CD8-positive, alpha-beta memory T cell (primary cell): ENCODE measurements around the gene CLK4. TPM values are rescaled to one million over a fixed set of nuclear protein-coding genes. Genes with fewer than 3 reads are reported as not detected.

Experiments
- CTCF ChIA-PET: fragments of 350-600 bp; sonication (Branson Sonifier 250); formaldehyde crosslinking; loops from one replicate; lab custom pipeline; 2021; ENCODE audit warnings: antibody characterized with exemption; lab: Charles Lee
- POLR2A ChIA-PET: fragments of 350-600 bp; sonication (Branson Sonifier 250); formaldehyde crosslinking; loops from one replicate; lab custom pipeline; 2021; ENCODE audit warnings: antibody characterized with exemption; lab: Charles Lee
- DNase-seq, 5 donors: peaks; one replicate each; pipeline versions ENCODE4 v3.0.0 to v3.0.0-alpha.2; 2020 to 2022; ENCODE audit warnings: mixed read lengths in 1 of 5
- H3K27ac ChIP-seq: one replicate; pipeline ENCODE4 v1.7.0; 2013; ENCODE audit warnings: low read depth, mild to moderate bottlenecking, low read length, moderate library complexity
- H3K27me3 ChIP-seq: 2 replicates; pipeline ENCODE4 v1.7.0; 2013; ENCODE audit warnings: low read length, mild to moderate bottlenecking; ENCODE audit not compliant: insufficient read depth, poor library complexity, severe bottlenecking
- H3K36me3 ChIP-seq: 2 replicates; pipeline ENCODE4 v1.7.0; 2013; ENCODE audit warnings: mild to moderate bottlenecking, low read length, moderate library complexity; ENCODE audit not compliant: insufficient read depth
- H3K4me1 ChIP-seq: 2 replicates; pipeline ENCODE4 v1.7.0; 2013; ENCODE audit warnings: mild to moderate bottlenecking, low read length, moderate library complexity; ENCODE audit not compliant: insufficient read depth
- H3K4me3 ChIP-seq: 2 replicates; pipeline ENCODE4 v1.7.0; 2013; ENCODE audit warnings: mild to moderate bottlenecking, low read length
- H3K9me3 ChIP-seq: 2 replicates; pipeline ENCODE4 v1.7.0; 2013; ENCODE audit warnings: mild to moderate bottlenecking, low read length
- H3K27ac Mint-ChIP-seq, 8 donors: one replicate each; pipeline ENCODE4 v1.8.0; 2020 to 2021; ENCODE audit warnings: mixed read lengths in 8 of 8, mild to moderate bottlenecking in 6 of 8, inconsistent platforms in 3 of 8, moderate library complexity in 3 of 8
- H3K27me3 Mint-ChIP-seq, 2 donors: one replicate each; pipeline ENCODE4 v1.8.0; 2020 to 2021; ENCODE audit warnings: mixed read lengths in 2 of 2, mild to moderate bottlenecking in 1 of 2, moderate library complexity in 1 of 2
- H3K36me3 Mint-ChIP-seq, 3 donors: one replicate each; pipeline ENCODE4 v1.8.0; 2020 to 2021; ENCODE audit warnings: mixed read lengths in 3 of 3, inconsistent platforms in 1 of 3, mild to moderate bottlenecking in 1 of 3
- H3K4me1 Mint-ChIP-seq, 3 donors: one replicate each; pipeline ENCODE4 v1.8.0; 2020 to 2021; ENCODE audit warnings: mixed read lengths in 3 of 3, inconsistent platforms in 1 of 3, mild to moderate bottlenecking in 1 of 3
- H3K4me3 Mint-ChIP-seq, 7 donors: one replicate each; pipeline ENCODE4 v1.8.0; 2020 to 2021; ENCODE audit warnings: mixed read lengths in 7 of 7, mild to moderate bottlenecking in 6 of 7, moderate library complexity in 4 of 7, inconsistent platforms in 2 of 7
- H3K9me3 Mint-ChIP-seq, 5 donors: one replicate each; pipeline ENCODE4 v1.8.0; 2020 to 2022; ENCODE audit warnings: mixed read lengths in 5 of 5, mild to moderate bottlenecking in 3 of 5, moderate library complexity in 2 of 5, inconsistent platforms in 1 of 5
- polyA plus RNA-seq: library from polyadenylated mRNA; unstranded; fragments of 300-500 nt; fragmentation: Illumina TruSeq; gene quantifications from one replicate; pipeline ENCODE4 v1.2.3, GENCODE V29; 2021
- total RNA-seq, 2 experiments: library from RNA; stranded (reverse); gene quantifications; one replicate each; pipeline ENCODE4 v1.2.3, GENCODE V29; 2021

CLK4 gene
- total and polyA plus RNA-seq, 3 experiments from 2014 or later = 16.3 to 29.2 (median 27.4) TPM

DNA sequence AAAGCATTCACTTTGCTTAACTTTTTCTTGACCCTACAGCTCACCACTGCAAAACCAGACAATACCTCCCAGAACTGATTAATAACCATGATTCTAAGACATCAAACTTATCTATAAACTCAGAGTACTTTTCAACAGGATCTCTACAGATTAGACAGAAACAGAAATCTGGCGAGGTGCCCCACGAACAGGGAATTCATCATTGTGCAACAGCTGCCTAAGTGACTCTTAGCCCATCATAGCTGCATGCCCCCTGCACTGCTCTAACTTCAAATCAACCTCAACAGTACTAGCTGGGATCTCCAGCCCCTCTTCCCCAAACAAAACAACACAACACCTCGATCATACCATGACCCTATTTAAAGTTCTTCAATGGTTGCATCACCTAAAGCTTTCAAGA lies 20.6 kb downstream of the CLK4 start:
- Histone ChIP-seq H3K9me3 (no peaks in the 10 kb centered on the region), H3K36me3 (peaks cover 43% of the 10 kb centered on the region), H3K27ac (no peak overlapping the region), H3K4me3 (no peak overlapping the region), H3K4me1 (no peaks in the 10 kb centered on the region), H3K27me3 (no peaks in the 10 kb centered on the region)
- ChIA-PET POLR2A (no interaction called here), CTCF (no interaction called here)
- Mint-ChIP-seq H3K4me1 (peaks cover 3 to 15% (median 14%) of the 10 kb centered on the region in 3 donors), H3K4me3 (no peak overlapping the region), H3K9me3 (no peaks in the 10 kb centered on the region), H3K27me3 (no peaks in the 10 kb centered on the region), H3K36me3 (peaks cover 8 to 79% (median 20%) of the 10 kb centered on the region in 3 donors), H3K27ac (peak overlapping the region in 2 of 8 donors; percentile 5 to 48)
- DNase-seq = no peak

DNA sequence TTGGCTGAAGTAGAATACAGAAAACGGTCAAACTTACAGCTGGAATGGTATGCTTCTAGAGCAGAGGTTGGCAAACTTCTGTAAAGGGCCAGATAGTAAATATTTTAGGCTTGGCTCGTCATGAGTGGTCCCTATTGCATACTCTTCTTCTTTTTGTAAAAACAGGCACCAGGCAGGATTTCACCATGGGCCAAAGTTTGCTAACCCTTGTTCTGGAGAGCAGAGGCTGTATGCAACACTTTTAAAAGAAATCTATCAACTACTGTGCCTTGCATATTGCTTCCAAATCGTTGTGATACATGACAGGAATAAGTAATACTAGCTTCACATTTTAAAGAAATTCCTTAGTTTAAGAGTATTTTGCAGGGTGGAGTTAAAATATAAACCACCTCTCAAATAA lies 21.1 kb downstream of the CLK4 start:
- Histone ChIP-seq H3K9me3 (no peaks in the 10 kb centered on the region), H3K36me3 (peaks cover 39% of the 10 kb centered on the region), H3K27ac (no peak overlapping the region), H3K4me3 (no peak overlapping the region), H3K27me3 (no peaks in the 10 kb centered on the region), H3K4me1 (no peaks in the 10 kb centered on the region)
- Mint-ChIP-seq H3K27me3 (no peaks in the 10 kb centered on the region), H3K9me3 (no peaks in the 10 kb centered on the region), H3K4me1 (peaks cover 3 to 12% (median 11%) of the 10 kb centered on the region in 3 donors), H3K36me3 (peaks cover 8 to 80% (median 18%) of the 10 kb centered on the region in 3 donors), H3K27ac (no peak overlapping the region), H3K4me3 (no peak overlapping the region)
- CTCF ChIA-PET = no interaction called here
- POLR2A ChIA-PET = no interaction called here
- DNase-seq = no peak

DNA sequence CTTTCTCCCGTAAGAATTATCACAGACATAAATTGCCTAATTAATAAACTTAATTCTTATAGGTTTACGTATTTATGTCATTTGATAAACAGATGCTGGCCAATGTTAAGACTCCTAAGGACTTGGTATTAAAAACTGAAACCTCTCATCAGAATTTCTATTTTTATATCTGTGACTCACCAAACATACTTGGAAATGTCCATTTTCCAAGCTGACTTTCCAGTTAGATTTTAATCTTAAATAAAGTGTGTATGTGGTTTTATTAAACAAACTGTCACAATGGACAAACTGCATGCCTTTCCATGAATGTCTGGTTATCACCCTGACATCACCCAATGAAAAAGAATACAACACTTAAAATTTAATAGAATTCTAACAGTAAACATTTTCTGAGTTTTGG lies 24.1 kb downstream of the CLK4 start:
- peaks cover 28% of the 10 kb centered on the region for H3K36me3 ChIP-seq
- H3K27ac Mint-ChIP-seq = no peak overlapping the region
- H3K9me3 ChIP-seq = no peaks in the 10 kb centered on the region
- H3K4me3 ChIP-seq = no peak overlapping the region
- H3K36me3 Mint-ChIP-seq = peaks cover 4 to 65% (median 14%) of the 10 kb centered on the region in 3 donors
- ChIA-PET CTCF (no interaction called here), POLR2A (no interaction called here)
- DNase-seq = no peak
- H3K27me3 ChIP-seq = no peaks in the 10 kb centered on the region
- H3K27ac ChIP-seq = no peak overlapping the region
- peaks cover 3 to 6% (median 3%) of the 10 kb centered on the region in 3 donors for H3K4me1 Mint-ChIP-seq
- H3K27me3 Mint-ChIP-seq = no peaks in the 10 kb centered on the region
- peaks cover 0 to 2% (median 0%) of the 10 kb centered on the region in 5 donors for H3K9me3 Mint-ChIP-seq
- no peak overlapping the region for H3K4me3 Mint-ChIP-seq
- H3K4me1 ChIP-seq = no peaks in the 10 kb centered on the region

DNA sequence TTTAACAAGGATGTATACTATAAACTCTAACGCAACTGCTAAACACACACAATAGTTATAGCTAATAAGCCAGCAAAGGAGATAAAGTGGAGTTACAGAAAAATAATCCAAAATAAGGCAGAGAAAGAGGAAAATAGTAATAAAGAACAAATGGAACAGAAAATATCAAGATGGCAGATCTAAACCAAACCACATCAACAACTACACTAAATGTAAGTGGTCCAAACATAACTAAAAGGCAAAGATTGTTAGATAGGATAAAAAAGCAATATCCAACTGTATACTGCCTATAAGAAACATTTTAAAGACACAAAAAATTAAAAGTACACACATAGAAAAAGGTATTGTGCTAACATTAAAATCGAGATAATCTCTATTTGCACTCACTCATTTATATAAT lies 31.1 kb downstream of the CLK4 start:
- H3K4me1 Mint-ChIP-seq = peaks cover 2 to 9% (median 6%) of the 10 kb centered on the region in 3 donors
- Histone ChIP-seq H3K27me3 (peaks cover 4% of the 10 kb centered on the region), H3K4me3 (no peak overlapping the region), H3K9me3 (peaks cover 12% of the 10 kb centered on the region), H3K27ac (no peak overlapping the region), H3K4me1 (peaks cover 1% of the 10 kb centered on the region), H3K36me3 (no peaks in the 10 kb centered on the region)
- no peak for DNase-seq
- H3K9me3 Mint-ChIP-seq = peaks cover 12 to 28% (median 19%) of the 10 kb centered on the region in 5 donors
- peaks cover 8 to 24% (median 11%) of the 10 kb centered on the region in 3 donors for H3K36me3 Mint-ChIP-seq
- no peak overlapping the region for H3K27ac Mint-ChIP-seq
- no peak overlapping the region for H3K4me3 Mint-ChIP-seq
- peaks cover 6 to 12% of the 10 kb centered on the region in 2 donors for H3K27me3 Mint-ChIP-seq
- POLR2A ChIA-PET = no interaction called here
- CTCF ChIA-PET = no interaction called here

DNA sequence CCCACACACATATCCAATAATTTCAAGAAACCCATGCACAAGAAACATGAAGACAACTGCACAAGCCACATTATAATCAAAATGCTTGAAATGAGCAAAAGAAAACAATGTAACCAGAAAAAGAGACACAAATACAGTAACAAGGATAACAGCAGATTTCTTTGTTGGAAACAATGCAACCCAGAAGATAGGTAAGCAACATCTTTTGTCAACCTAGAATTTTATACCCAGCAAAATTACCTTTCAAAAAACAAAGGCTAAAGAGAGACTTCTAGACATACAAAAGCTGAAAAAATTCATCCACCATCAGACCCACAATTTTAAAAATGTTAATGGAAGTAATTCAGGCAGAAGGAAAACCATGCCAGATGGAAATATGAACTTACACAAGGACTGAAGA lies 31.7 kb downstream of the CLK4 start:
- peaks cover 9 to 15% of the 10 kb centered on the region in 2 donors for H3K27me3 Mint-ChIP-seq
- H3K27me3 ChIP-seq = peaks cover 4% of the 10 kb centered on the region
- H3K4me1 ChIP-seq = peaks cover 5% of the 10 kb centered on the region
- peaks cover 12% of the 10 kb centered on the region for H3K9me3 ChIP-seq
- no peak overlapping the region for H3K4me3 ChIP-seq
- peaks cover 12 to 28% (median 19%) of the 10 kb centered on the region in 5 donors for H3K9me3 Mint-ChIP-seq
- no peak overlapping the region for H3K4me3 Mint-ChIP-seq
- no peaks in the 10 kb centered on the region for H3K36me3 ChIP-seq
- DNase-seq = no peak
- H3K27ac Mint-ChIP-seq = peak overlapping the region in 1 of 8 donors; percentile 25
- CTCF ChIA-PET = no interaction called here
- POLR2A ChIA-PET = no interaction called here
- peaks cover 5 to 13% (median 9%) of the 10 kb centered on the region in 3 donors for H3K4me1 Mint-ChIP-seq
- H3K27ac ChIP-seq = no peak overlapping the region
- peaks cover 7 to 24% (median 8%) of the 10 kb centered on the region in 3 donors for H3K36me3 Mint-ChIP-seq

DNA sequence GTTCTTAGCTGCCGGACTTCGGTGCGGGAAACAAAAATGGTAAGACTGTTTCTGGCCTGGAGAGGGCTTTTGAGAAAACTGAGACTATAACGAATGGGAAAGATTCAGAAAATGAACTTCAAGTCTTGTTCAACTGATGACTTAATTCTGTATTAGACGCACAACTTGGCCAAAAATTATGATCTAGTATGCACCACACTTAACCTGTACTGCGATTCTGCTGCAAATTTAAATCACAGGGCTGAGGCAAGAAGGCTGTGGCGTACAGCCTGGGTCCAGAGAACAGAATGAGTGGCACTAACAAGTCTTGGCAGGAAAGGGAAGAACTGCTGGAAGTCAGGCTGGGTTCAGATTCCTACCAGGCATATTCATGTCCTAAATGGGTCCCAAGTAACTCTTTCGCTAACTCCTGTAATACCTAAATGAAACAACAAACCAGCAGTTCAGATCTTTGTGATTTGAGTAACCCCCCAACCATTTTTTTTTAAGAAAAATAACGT lies 35.9 kb downstream of the CLK4 start:
- peaks cover 10 to 26% (median 19%) of the 10 kb centered on the region in 5 donors for H3K9me3 Mint-ChIP-seq
- no peaks in the 10 kb centered on the region for H3K36me3 ChIP-seq
- H3K27ac ChIP-seq = no peak overlapping the region
- H3K27me3 ChIP-seq = peaks cover 33% of the 10 kb centered on the region
- peaks cover 5 to 24% (median 5%) of the 10 kb centered on the region in 3 donors for H3K36me3 Mint-ChIP-seq
- ChIA-PET POLR2A (no interaction called here), CTCF (interaction anchor here (1.1 kb wide), 1 partner anchor 339 kb away, joined by 3 read pairs; no protein-coding TSS in a partner anchor)
- peaks cover 5% of the 10 kb centered on the region for H3K4me1 ChIP-seq
- peaks cover 12% of the 10 kb centered on the region for H3K9me3 ChIP-seq
- no peak for DNase-seq
- peaks cover 31 to 49% of the 10 kb centered on the region in 2 donors for H3K27me3 Mint-ChIP-seq
- no peak overlapping the region for H3K4me3 ChIP-seq
- H3K4me3 Mint-ChIP-seq = peak overlapping the region; percentile 63 to 92 (median 78)
- H3K4me1 Mint-ChIP-seq = peaks cover 5 to 16% (median 13%) of the 10 kb centered on the region in 3 donors
- H3K27ac Mint-ChIP-seq = peak overlapping the region in 1 of 8 donors; percentile 39

DNA sequence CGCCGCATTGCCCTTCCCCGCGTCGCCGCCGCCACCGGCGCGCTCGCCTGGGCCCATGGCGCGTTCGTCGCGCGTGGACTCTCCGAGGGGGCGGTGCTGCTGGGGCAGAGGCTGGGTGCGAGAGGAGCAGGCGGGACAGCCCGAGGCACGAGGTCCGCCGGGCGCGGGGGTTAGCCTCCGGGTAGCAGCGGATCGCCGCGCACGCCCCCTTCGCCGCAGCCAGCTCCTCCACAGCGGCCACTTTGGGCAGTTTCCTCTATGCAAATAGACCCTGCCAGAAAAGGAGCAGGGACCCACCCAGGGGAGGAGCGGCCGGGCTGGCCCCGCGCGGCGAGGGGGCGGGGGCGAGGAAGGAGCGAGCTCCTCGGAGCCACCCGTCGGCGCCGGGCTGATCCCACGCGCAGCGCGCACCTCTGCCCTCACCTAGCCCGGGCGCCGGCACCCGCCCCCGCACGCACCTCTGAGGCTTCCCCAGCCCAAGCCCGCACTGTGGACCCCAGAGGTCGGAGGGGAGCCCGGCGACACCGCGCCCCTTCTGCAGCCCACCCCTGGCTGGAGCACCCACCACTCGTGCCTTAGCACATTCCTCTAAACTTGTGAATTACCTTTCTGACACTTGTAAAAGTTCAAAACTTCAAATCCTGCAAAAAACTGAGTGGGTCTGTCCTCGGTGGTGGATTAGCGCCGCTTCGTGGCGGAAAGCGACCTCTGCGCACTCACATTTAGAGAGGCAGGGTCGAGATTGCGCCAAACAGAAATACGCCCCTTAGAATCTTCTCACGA lies 36.5 kb downstream of the CLK4 start, which contains the start of gene COL23A1:
Gene COL23A1, minus strand, starts transcription at position 253 of the 783 bp plus-strand sequence.
- DNase-seq = peak; percentile 13 to 55 (median 28)
- Histone ChIP-seq H3K36me3 (no peaks in the 10 kb centered on the region), H3K4me1 (peaks cover 5% of the 10 kb centered on the region), H3K4me3 (peak within 1 kb of the TSS; percentile 21), H3K9me3 (peaks cover 12% of the 10 kb centered on the region), H3K27ac (no peak within 1 kb of the TSS), H3K27me3 (peaks cover 39% of the 10 kb centered on the region)
- H3K36me3 Mint-ChIP-seq = peaks cover 2 to 19% (median 4%) of the 10 kb centered on the region in 3 donors
- H3K4me3 Mint-ChIP-seq = peak within 1 kb of the TSS; percentile 63 to 92 (median 78)
- peaks cover 36 to 52% of the 10 kb centered on the region in 2 donors for H3K27me3 Mint-ChIP-seq
- peaks cover 10 to 21% (median 16%) of the 10 kb centered on the region in 5 donors for H3K9me3 Mint-ChIP-seq
- CTCF ChIA-PET = interaction anchor here (1.1 kb wide), 1 partner anchor 339 kb away, joined by 3 read pairs; no protein-coding TSS in a partner anchor
- H3K27ac Mint-ChIP-seq = peak within 1 kb of the TSS in 1 of 8 donors; percentile 39
- H3K4me1 Mint-ChIP-seq = peaks cover 5 to 16% (median 13%) of the 10 kb centered on the region in 3 donors
- POLR2A ChIA-PET = no interaction called here
